Left lobe of liver (tissue), 2 donors: ENCODE measurements around the gene GBF1. TPM values are rescaled to one million over a fixed set of nuclear protein-coding genes. Genes with fewer than 3 reads are reported as not detected.

Experiments
- ATAC-seq: fragments of 200-7000 bp; cut with Tn5 transposase; one replicate; pipeline ENCODE4 v1.9.1; 2020; ENCODE audit warnings: mild to moderate bottlenecking, moderate library complexity
- DNase-seq: peaks from one replicate; pipeline ENCODE4 v3.0.0-alpha.2; 2020; ENCODE audit warnings: low spot score
- total RNA-seq: library from RNA; stranded (reverse); gene quantifications from one replicate; pipeline ENCODE4 v1.2.1, GENCODE V29; 2021
- donor health status: DM: no; HTN: no; CAD: no; lungs with moderate emphysema.
- donor health status: DM: no; HTN: yes; CAD: no.

Gene GBF1
- total RNA-seq, 1 donor from 2014 or later = 22.8 TPM

GRCh38 chr10:102264371-102264770 is 19.0 kb downstream of the GBF1 start:
- no peak for ATAC-seq
- DNase-seq = no peak

- no peak for DNase-seq
- ATAC-seq = no peak
Measured at GRCh38 chr10:102266670-102267069, 21.3 kb downstream of the GBF1 start.

- DNase-seq (no peak), ATAC-seq (no peak)
Measured at GRCh38 chr10:102267748-102268147, 22.4 kb downstream of the GBF1 start.

- DNase-seq (no peak), ATAC-seq (no peak)
Measured at GRCh38 chr10:102268375-102268888, 23.1 kb downstream of the GBF1 start.

GRCh38 chr10:102269017-102269416 is 23.7 kb downstream of the GBF1 start:
- DNase-seq (no peak), ATAC-seq (peak; percentile 80)

- ATAC-seq = no peak
- DNase-seq = no peak
Measured at GRCh38 chr10:102274062-102274461, 28.7 kb downstream of the GBF1 start.

- DNase-seq (no peak), ATAC-seq (peak; percentile 70)
Measured at GRCh38 chr10:102275343-102275742, 30.0 kb downstream of the GBF1 start.

GRCh38 chr10:102279104-102279503 is 33.8 kb downstream of the GBF1 start:
- ATAC-seq (no peak), DNase-seq (no peak)

- ATAC-seq (peak; percentile 67), DNase-seq (no peak)
Measured at GRCh38 chr10:102280397-102281101, 35.2 kb downstream of the GBF1 start.

- ATAC-seq = no peak
- DNase-seq = no peak
Measured at GRCh38 chr10:102281102-102281487, 35.8 kb downstream of the GBF1 start.

GRCh38 chr10:102283488-102283887 is 38.2 kb downstream of the GBF1 start:
- DNase-seq (no peak), ATAC-seq (peak; percentile 35)

GRCh38 chr10:102283890-102284289 is 38.6 kb downstream of the GBF1 start:
- no peak for DNase-seq
- ATAC-seq = peak; percentile 87

- ATAC-seq = no peak
- no peak for DNase-seq
Measured at GRCh38 chr10:102284531-102284930, 39.2 kb downstream of the GBF1 start.

GRCh38 chr10:102285133-102285532 is 39.8 kb downstream of the GBF1 start:
- no peak for ATAC-seq

GRCh38 chr10:102286216-102286615 is 40.9 kb downstream of the GBF1 start:
- ATAC-seq (no peak), DNase-seq (no peak)

More at GRCh38 chr10:102285133-102285532, 39.8 kb downstream of the GBF1 start:
- DNase-seq = no peak

- no peak for DNase-seq
- no peak for ATAC-seq
Measured at GRCh38 chr10:102287538-102287937, 42.2 kb downstream of the GBF1 start.

- no peak for DNase-seq
- ATAC-seq = no peak
Measured at GRCh38 chr10:102287991-102288390, 42.7 kb downstream of the GBF1 start.

GRCh38 chr10:102289356-102289755 is 44.0 kb downstream of the GBF1 start:
- DNase-seq = no peak
- ATAC-seq = no peak

GRCh38 chr10:102289840-102290239 is 44.5 kb downstream of the GBF1 start:
- ATAC-seq = no peak

GRCh38 chr10:102291221-102291905 is 46.0 kb downstream of the GBF1 start:
- DNase-seq = no peak
- peak; percentile 80 for ATAC-seq

More at GRCh38 chr10:102289840-102290239, 44.5 kb downstream of the GBF1 start:
- no peak for DNase-seq

- DNase-seq (no peak), ATAC-seq (peak; percentile 67)
Measured at GRCh38 chr10:102297101-102297500, 51.8 kb downstream of the GBF1 start.

- ATAC-seq (no peak), DNase-seq (no peak)
Measured at GRCh38 chr10:102298899-102299298, 53.6 kb downstream of the GBF1 start.
